ENCODE results near the gene SNAPC2.

- TF ChIP-seq CTCF (IDR thresholded peaks at IDR 0.05; ENCODE audit: low read depth, low read length) (no peak), POLR2A (IDR thresholded peaks at IDR 0.05; ENCODE audit: extremely low read depth, insufficient read length) (no peak), MAX (IDR thresholded peaks at IDR 0.05; ENCODE audit: low read depth, low read length) (no peak)
These were observed 4.6 kb downstream of the SNAPC2 start for GRCh38 chr19:7924651-7925170.

Data from NB4 (cell line).